ENCODE measurements around the gene MYF5.

MYF5 gene

GRCh38 chr12:80707126-80707829 is 9.4 kb upstream of the MYF5 start, which contains the start of gene MYF6:
TSS of gene MYF6 (plus strand) at chr12:80707634. CDS start at chr12:80707720, 86 bp downstream.
- DNase-seq (ENCODE audit: low read depth in 4 of 4, low spot score in 1 of 4): no peak

GRCh38 chr12:80707830-80708258 is 8.9 kb upstream of the MYF5 start:
- DNase-seq (ENCODE audit: low read depth in 4 of 4, low spot score in 1 of 4): no peak

- no peak for DNase-seq (ENCODE audit: low read depth in 4 of 4, low spot score in 1 of 4)
These were observed 8.3 kb upstream of the MYF5 start for GRCh38 chr12:80708259-80708974.

GRCh38 chr12:80708975-80709328 is 7.8 kb upstream of the MYF5 start:
- no peak for DNase-seq (ENCODE audit: low read depth in 4 of 4, low spot score in 1 of 4)

GRCh38 chr12:80709811-80710726 is 6.6 kb upstream of the MYF5 start:
- DNase-seq (ENCODE audit: low read depth in 4 of 4, low spot score in 1 of 4): no peak

GRCh38 chr12:80710727-80711449 is 5.8 kb upstream of the MYF5 start:
- DNase-seq (ENCODE audit: low read depth in 4 of 4, low spot score in 1 of 4): no peak

GRCh38 chr12:80711866-80712265 is 4.8 kb upstream of the MYF5 start:
- no peak for DNase-seq (ENCODE audit: low read depth in 4 of 4, low spot score in 1 of 4)

- no peak for DNase-seq (ENCODE audit: low read depth in 4 of 4, low spot score in 1 of 4)
These were observed 3.8 kb upstream of the MYF5 start for GRCh38 chr12:80712866-80713265.

- DNase-seq (ENCODE audit: low read depth in 4 of 4, low spot score in 1 of 4): no peak
These were observed 3.3 kb upstream of the MYF5 start for GRCh38 chr12:80713419-80713818.

GRCh38 chr12:80714055-80714454 is 2.7 kb upstream of the MYF5 start:
- no peak for DNase-seq (ENCODE audit: low read depth in 4 of 4, low spot score in 1 of 4)

GRCh38 chr12:80714846-80715245 is 1.9 kb upstream of the MYF5 start:
- no peak for DNase-seq (ENCODE audit: low read depth in 4 of 4, low spot score in 1 of 4)

GRCh38 chr12:80715713-80716249 is 931 bp upstream of the MYF5 start:
- no peak for DNase-seq (ENCODE audit: low read depth in 4 of 4, low spot score in 1 of 4)

- DNase-seq (ENCODE audit: low read depth in 4 of 4, low spot score in 1 of 4): no peak
These were observed 1.1 kb downstream of the MYF5 start for GRCh38 chr12:80717856-80718255.

- no peak for DNase-seq (ENCODE audit: low read depth in 4 of 4, low spot score in 1 of 4)
These were observed 3.8 kb downstream of the MYF5 start for GRCh38 chr12:80720516-80720915.

GRCh38 chr12:80721326-80721725 is 4.6 kb downstream of the MYF5 start:
- DNase-seq (ENCODE audit: low read depth in 4 of 4, low spot score in 1 of 4): no peak

- DNase-seq (ENCODE audit: low read depth in 4 of 4, low spot score in 1 of 4): no peak
These were observed 29.3 kb downstream of the MYF5 start for GRCh38 chr12:80745851-80746505.

- DNase-seq (ENCODE audit: low read depth in 4 of 4, low spot score in 1 of 4): no peak
These were observed 31.1 kb downstream of the MYF5 start for GRCh38 chr12:80747800-80748199.

GRCh38 chr12:80749456-80749855 is 32.7 kb downstream of the MYF5 start:
- DNase-seq (ENCODE audit: low read depth in 4 of 4, low spot score in 1 of 4): no peak

- no peak for DNase-seq (ENCODE audit: low read depth in 4 of 4, low spot score in 1 of 4)
These were observed 35.8 kb downstream of the MYF5 start for GRCh38 chr12:80752464-80752863.

- DNase-seq (ENCODE audit: low read depth in 4 of 4, low spot score in 1 of 4): no peak
These were observed 37.6 kb downstream of the MYF5 start for GRCh38 chr12:80754274-80754673.

Data from stimulated activated CD4-positive, alpha-beta T cell treated with anti-CD3 and anti-CD28 coated beads, Interleukin-1b, Interleukin-23, amount 100 ng/mL, for 24 hours (primary cell).